Neural progenitor cell (in vitro differentiated cells): ENCODE measurements around the gene PCSK2.

Source experiments
- EZH2 ChIP-seq: fragments of 200-600 bp; sonication (generic); IDR thresholded peaks from 2 replicates; pipeline ENCODE4 v1.6.1; 2017; ENCODE audit warnings: antibody characterized with exemption, mild to moderate bottlenecking, moderate library complexity
- EZH2phosphoT487 ChIP-seq: fragments of 200-600 bp; sonication (generic); IDR thresholded peaks from 2 replicates; pipeline ENCODE4 v1.6.1; 2017; ENCODE audit warnings: antibody characterized with exemption
- TF ChIP-seq, protein P1 (sequence below): fragments of 200-600 bp; sonication (generic); IDR thresholded peaks from 2 replicates; pipeline ENCODE4 v1.5.1; 2017; ENCODE audit warnings: antibody characterized with exemption, mild to moderate bottlenecking

DNA sequence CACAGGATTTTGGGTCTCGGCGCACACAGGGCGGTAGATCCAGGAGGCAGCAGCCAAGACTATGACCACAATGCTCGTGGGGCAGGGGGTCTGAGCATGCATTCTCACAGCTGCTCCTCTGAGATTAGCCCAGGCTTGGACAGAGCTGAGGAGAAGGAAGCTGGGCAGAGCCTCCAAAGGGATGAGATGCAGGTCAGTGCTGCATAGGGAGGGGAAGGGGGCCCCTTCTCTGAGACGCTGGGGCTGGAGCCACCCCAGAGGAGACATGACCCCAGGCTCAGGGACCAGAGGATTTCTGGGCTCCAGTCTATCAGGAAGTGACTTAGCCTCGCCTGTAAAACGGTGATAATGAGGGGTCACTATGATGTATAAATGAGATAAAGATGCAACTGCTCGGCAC lies 210.4 kb downstream of the PCSK2 start:
- TF ChIP-seq, protein P1, sequence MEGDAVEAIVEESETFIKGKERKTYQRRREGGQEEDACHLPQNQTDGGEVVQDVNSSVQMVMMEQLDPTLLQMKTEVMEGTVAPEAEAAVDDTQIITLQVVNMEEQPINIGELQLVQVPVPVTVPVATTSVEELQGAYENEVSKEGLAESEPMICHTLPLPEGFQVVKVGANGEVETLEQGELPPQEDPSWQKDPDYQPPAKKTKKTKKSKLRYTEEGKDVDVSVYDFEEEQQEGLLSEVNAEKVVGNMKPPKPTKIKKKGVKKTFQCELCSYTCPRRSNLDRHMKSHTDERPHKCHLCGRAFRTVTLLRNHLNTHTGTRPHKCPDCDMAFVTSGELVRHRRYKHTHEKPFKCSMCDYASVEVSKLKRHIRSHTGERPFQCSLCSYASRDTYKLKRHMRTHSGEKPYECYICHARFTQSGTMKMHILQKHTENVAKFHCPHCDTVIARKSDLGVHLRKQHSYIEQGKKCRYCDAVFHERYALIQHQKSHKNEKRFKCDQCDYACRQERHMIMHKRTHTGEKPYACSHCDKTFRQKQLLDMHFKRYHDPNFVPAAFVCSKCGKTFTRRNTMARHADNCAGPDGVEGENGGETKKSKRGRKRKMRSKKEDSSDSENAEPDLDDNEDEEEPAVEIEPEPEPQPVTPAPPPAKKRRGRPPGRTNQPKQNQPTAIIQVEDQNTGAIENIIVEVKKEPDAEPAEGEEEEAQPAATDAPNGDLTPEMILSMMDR = no peak
- TF ChIP-seq EZH2 (no peak), EZH2phosphoT487 (no peak)
